GM23248 (cell line): ENCODE data around the gene ST3GAL2. TPM values are rescaled to one million over a fixed set of nuclear protein-coding genes. Genes with fewer than 3 reads are reported as not detected.

ENCODE experiments used
- DNase-seq: peaks from one replicate; pipeline ENCODE4 v3.0.0-alpha.2; 2015
- H2AFZ ChIP-seq: fragments of 200-600 bp; sonication (generic); 2 replicates; pipeline ENCODE4 v1.6.1; 2016; ENCODE audit warnings: antibody characterized with exemption
- H3F3A ChIP-seq: fragments of 200-600 bp; sonication (generic); 2 replicates; pipeline ENCODE4 v1.6.1; 2016; ENCODE audit warnings: mild to moderate bottlenecking, antibody characterized with exemption, mixed run types; ENCODE audit not compliant: insufficient read depth
- H3K27ac ChIP-seq: fragments of 200-600 bp; sonication (generic); 2 replicates; pipeline ENCODE4 v1.5.1; 2016; ENCODE audit warnings: mild to moderate bottlenecking
- H3K27me3 ChIP-seq: fragments of 200-600 bp; sonication (generic); replicated peaks from 2 replicates; pipeline ENCODE4 v1.6.1; 2016; ENCODE audit warnings: mild to moderate bottlenecking; ENCODE audit not compliant: insufficient read depth
- H3K36me3 ChIP-seq: fragments of 200-600 bp; sonication (generic); 2 replicates; pipeline ENCODE4 v1.6.1; 2016; ENCODE audit warnings: low read depth, mild to moderate bottlenecking
- H3K4me1 ChIP-seq: fragments of 200-600 bp; sonication (generic); 2 replicates; pipeline ENCODE4 v1.6.1; 2016; ENCODE audit warnings: mild to moderate bottlenecking; ENCODE audit not compliant: insufficient read depth
- H3K4me2 ChIP-seq: fragments of 200-600 bp; sonication (generic); one replicate; pipeline ENCODE4 v1.6.1; 2016; ENCODE audit warnings: mild to moderate bottlenecking; ENCODE audit not compliant: unreplicated experiment
- H3K4me3 ChIP-seq: fragments of 200-600 bp; sonication (generic); 2 replicates; pipeline ENCODE4 v1.5.1; 2016; ENCODE audit warnings: mild to moderate bottlenecking
- H3K79me2 ChIP-seq: fragments of 200-600 bp; sonication (generic); 2 replicates; pipeline ENCODE4 v1.6.1; 2016; ENCODE audit warnings: mild to moderate bottlenecking; ENCODE audit not compliant: insufficient read depth
- H3K9ac ChIP-seq: fragments of 200-600 bp; sonication (generic); 2 replicates; pipeline ENCODE4 v1.6.1; 2016; ENCODE audit warnings: mild to moderate bottlenecking
- H3K9me2 ChIP-seq: fragments of 200-600 bp; sonication (generic); 2 replicates; pipeline ENCODE4 v1.6.1; 2016; ENCODE audit warnings: mixed run types, mild to moderate bottlenecking, moderate library complexity; ENCODE audit not compliant: insufficient read depth
- H3K9me3 ChIP-seq: fragments of 200-600 bp; sonication (generic); one replicate; pipeline ENCODE4 v1.6.1; 2017; ENCODE audit warnings: low read depth
- H4K20me1 ChIP-seq: fragments of 200-600 bp; sonication (generic); 2 replicates; pipeline ENCODE4 v1.6.0; 2016; ENCODE audit not compliant: insufficient read depth
- EZH2 ChIP-seq: fragments of 200-600 bp; sonication (generic); IDR thresholded peaks from 2 replicates; pipeline ENCODE4 v1.6.1; 2018; ENCODE audit warnings: antibody characterized with exemption, mild to moderate bottlenecking; ENCODE audit not compliant: insufficient read depth, poor library complexity, severe bottlenecking
- EZH2phosphoT487 ChIP-seq: fragments of 200-600 bp; sonication (generic); IDR thresholded peaks from 2 replicates; pipeline ENCODE4 v1.6.1; 2018; ENCODE audit warnings: antibody characterized with exemption, moderate library complexity, mild to moderate bottlenecking, low read depth; ENCODE audit not compliant: insufficient read depth
- WGBS, 2 experiments: methylation state at CpG; one replicate each; pipeline ENCODE4 v1.1.6; 2015 to 2017; ENCODE audit warnings: low lambda C conversion rate in 2 of 2, low coverage in 1 of 2; ENCODE audit errors: missing lambda C conversion rate in 2 of 2; 5-methylcytosine and 5-hydroxymethylcytosine counted together
- in situ Hi-C: fragments of 300-500 bp; cut with MboI; formaldehyde crosslinking; loops from 2 replicates; pipeline ENCODE4 v1.15.0; 2020
- polyA plus RNA-seq: library from polyadenylated mRNA; unstranded; fragments of >200 nt; fragmentation: Nextera tagmentation; extraction: Ambion mirVana; gene quantifications from 2 replicates; pipeline ENCODE4 v1.2.1, GENCODE V29; 2016
- total RNA-seq: library from RNA; depleted of rRNA; stranded (reverse); fragments of >200 nt; shearing (Covaris generic); gene quantifications from 2 replicates; pipeline ENCODE4 v1.2.3, GENCODE V29; 2014

ST3GAL2 gene
- total and polyA plus RNA-seq, 2 experiments from 2014 or later: 10.8 to 32.5 TPM

- peak overlapping the region; percentile 83 for H3K9ac ChIP-seq
- WGBS, 2 experiments: 0 to 2% methylated on average over 30 to 31 of the region's 31 CpGs
- peaks cover 10% of the 10 kb centered on the region; the same call in 1 of the 2 replicates for H3K36me3 ChIP-seq
- H3K27me3 ChIP-seq: no peaks in the 10 kb centered on the region
- H3F3A ChIP-seq: peaks cover 20% of the 10 kb centered on the region
- H4K20me1 ChIP-seq: no peaks in the 10 kb centered on the region
- H3K9me3 ChIP-seq: no peaks in the 10 kb centered on the region
- H3K27ac ChIP-seq: peak overlapping the region; percentile 78
- TF ChIP-seq EZH2phosphoT487 (no peak), EZH2 (no peak)
- peaks cover 8% of the 10 kb centered on the region; the same call in 1 of the 2 replicates for H3K4me1 ChIP-seq
- H3K79me2 ChIP-seq: peaks cover 25% of the 10 kb centered on the region
- peak overlapping the region; percentile 74 for H2AFZ ChIP-seq
- H3K4me2 ChIP-seq: peak overlapping the region; percentile 98
- DNase-seq: peak; percentile 97
- peak overlapping the region; percentile 92 for H3K4me3 ChIP-seq
- H3K9me2 ChIP-seq: no peaks in the 10 kb centered on the region
- in situ Hi-C loops: loop anchor here (25.0 kb wide), 1 partner anchor 382 kb away; no protein-coding TSS in a partner anchor
Measured at GRCh38 chr16:70380248-70380918, 58.5 kb downstream of the ST3GAL2 start.

- Histone ChIP-seq H3K4me3 (no peak overlapping the region), H3K9me3 (no peaks in the 10 kb centered on the region), H3K4me1 (peaks cover 8% of the 10 kb centered on the region; the same call in 1 of the 2 replicates), H3K79me2 (peaks cover 25% of the 10 kb centered on the region), H2AFZ (no peak overlapping the region), H3K27ac (no peak overlapping the region), H3K27me3 (no peaks in the 10 kb centered on the region), H3K36me3 (peaks cover 10% of the 10 kb centered on the region; the same call in 1 of the 2 replicates), H3K4me2 (no peak overlapping the region), H3K9ac (peak overlapping the region; percentile 83; the same call in 1 of the 2 replicates), H3K9me2 (no peaks in the 10 kb centered on the region), H4K20me1 (no peaks in the 10 kb centered on the region), H3F3A (peaks cover 33% of the 10 kb centered on the region)
- WGBS, 2 experiments: 83% methylated on average over 13 of the region's 13 CpGs
- no peak for TF ChIP-seq EZH2
- TF ChIP-seq EZH2phosphoT487: no peak
- no peak for DNase-seq
- in situ Hi-C loops: loop anchor here (25.0 kb wide), 1 partner anchor 383 kb away; no protein-coding TSS in a partner anchor
Measured at GRCh38 chr16:70378869-70379493, 59.9 kb downstream of the ST3GAL2 start.

- peaks cover 41% of the 10 kb centered on the region for H3F3A ChIP-seq
- peaks cover 25% of the 10 kb centered on the region for H3K79me2 ChIP-seq
- no peak for TF ChIP-seq EZH2phosphoT487
- TF ChIP-seq EZH2: no peak
- no peaks in the 10 kb centered on the region for H3K9me2 ChIP-seq
- H3K4me2 ChIP-seq: no peak overlapping the region
- H4K20me1 ChIP-seq: no peaks in the 10 kb centered on the region
- H3K4me3 ChIP-seq: no peak overlapping the region
- no peak overlapping the region for H3K9ac ChIP-seq
- no peak overlapping the region for H2AFZ ChIP-seq
- no peaks in the 10 kb centered on the region for H3K9me3 ChIP-seq
- peaks cover 10% of the 10 kb centered on the region; the same call in 1 of the 2 replicates for H3K36me3 ChIP-seq
- peaks cover 8% of the 10 kb centered on the region; the same call in 1 of the 2 replicates for H3K4me1 ChIP-seq
- no peak overlapping the region for H3K27ac ChIP-seq
- DNase-seq: no peak
- WGBS, 2 experiments: 64 to 84% methylated on average over 2 of the region's 2 CpGs
- no peaks in the 10 kb centered on the region for H3K27me3 ChIP-seq
- in situ Hi-C loops: loop anchor here (25.0 kb wide), 1 partner anchor 385 kb away; no protein-coding TSS in a partner anchor
Measured at GRCh38 chr16:70377782-70378181, 61.1 kb downstream of the ST3GAL2 start.

- DNase-seq: no peak
- Histone ChIP-seq H3K9ac (no peak overlapping the region), H3K36me3 (peaks cover 12% of the 10 kb centered on the region; the same call in 1 of the 2 replicates), H3K4me3 (no peak overlapping the region), H3K79me2 (peaks cover 25% of the 10 kb centered on the region), H3K9me3 (no peaks in the 10 kb centered on the region), H3K4me1 (peaks cover 8% of the 10 kb centered on the region; the same call in 1 of the 2 replicates), H2AFZ (no peak overlapping the region), H3F3A (peaks cover 41% of the 10 kb centered on the region), H3K4me2 (no peak overlapping the region), H3K9me2 (no peaks in the 10 kb centered on the region), H3K27ac (no peak overlapping the region), H4K20me1 (no peaks in the 10 kb centered on the region), H3K27me3 (no peaks in the 10 kb centered on the region)
- whole genome bisulfite sequencing, 2 experiments: 87 to 90% methylated on average over 16 of the region's 16 CpGs
- TF ChIP-seq EZH2: no peak
- TF ChIP-seq EZH2phosphoT487: no peak
- in situ Hi-C loops: loop anchor here (25.0 kb wide), 1 partner anchor 386 kb away; no protein-coding TSS in a partner anchor
Measured at GRCh38 chr16:70375636-70376611, 63.0 kb downstream of the ST3GAL2 start.
